Measurements from ENCODE around the gene CIROP.

The CIROP gene

GRCh38 chr14:23129759-23130316 lies 25.0 kb upstream of the CIROP start:
- no peak for DNase-seq

- no peak for DNase-seq
Observed at GRCh38 chr14:23128969-23129758, 24.4 kb upstream of the CIROP start.

GRCh38 chr14:23127861-23128260 lies 23.1 kb upstream of the CIROP start:
- no peak for DNase-seq

- DNase-seq = no peak
Observed at GRCh38 chr14:23126548-23127278, 21.9 kb upstream of the CIROP start.

- no peak for DNase-seq
Observed at GRCh38 chr14:23125933-23126524, 21.2 kb upstream of the CIROP start.

- DNase-seq = no peak
Observed at GRCh38 chr14:23125011-23125410, 20.2 kb upstream of the CIROP start.

GRCh38 chr14:23124337-23124954 lies 19.7 kb upstream of the CIROP start:
- DNase-seq = no peak

GRCh38 chr14:23123419-23123818 lies 18.6 kb upstream of the CIROP start:
- DNase-seq = no peak

GRCh38 chr14:23122086-23122485 lies 17.3 kb upstream of the CIROP start:
- DNase-seq = no peak

GRCh38 chr14:23121361-23121771 lies 16.6 kb upstream of the CIROP start:
- no peak for DNase-seq

- peak; percentile 83 for DNase-seq
Observed at GRCh38 chr14:23120541-23121251, 15.9 kb upstream of the CIROP start.

- DNase-seq = peak; percentile 97
Observed at GRCh38 chr14:23119363-23120327, 14.9 kb upstream of the CIROP start.

- peak; percentile 72 for DNase-seq
Observed at GRCh38 chr14:23118506-23119362, 13.9 kb upstream of the CIROP start, which contains the start of gene CEBPE. Gene CEBPE (minus strand): TSS chr14:23119255. CDS start chr14:23119091, 164 bp downstream.

- DNase-seq = no peak
Observed at GRCh38 chr14:23117371-23118020, 12.7 kb upstream of the CIROP start.

- no peak for DNase-seq
Observed at GRCh38 chr14:23115918-23116317, 11.1 kb upstream of the CIROP start.

- peak; percentile 71 for DNase-seq
Observed at GRCh38 chr14:23115039-23115731, 10.4 kb upstream of the CIROP start.

GRCh38 chr14:23114669-23115038 lies 9.9 kb upstream of the CIROP start:
- DNase-seq = no peak

GRCh38 chr14:23114120-23114458 lies 9.3 kb upstream of the CIROP start:
- DNase-seq = no peak

All from MV-4-11 (cell line).